CD4-positive, alpha-beta T cell treated with Interleukin-6 at 100 ng/mL for 8 hours (primary cell): ENCODE measurements around the gene PRKAR1B.
"Not testable (repeated sequence)": the region's sequence is repeated elsewhere in the genome, so short reads cannot be mapped to it uniquely, and the experiment has no call there.

ENCODE experiments used
- DNase-seq: peaks from one replicate; pipeline ENCODE4 v3.0.0-alpha.2; 2020; ENCODE audit warnings: mixed read lengths, low spot score

The PRKAR1B gene

DNA sequence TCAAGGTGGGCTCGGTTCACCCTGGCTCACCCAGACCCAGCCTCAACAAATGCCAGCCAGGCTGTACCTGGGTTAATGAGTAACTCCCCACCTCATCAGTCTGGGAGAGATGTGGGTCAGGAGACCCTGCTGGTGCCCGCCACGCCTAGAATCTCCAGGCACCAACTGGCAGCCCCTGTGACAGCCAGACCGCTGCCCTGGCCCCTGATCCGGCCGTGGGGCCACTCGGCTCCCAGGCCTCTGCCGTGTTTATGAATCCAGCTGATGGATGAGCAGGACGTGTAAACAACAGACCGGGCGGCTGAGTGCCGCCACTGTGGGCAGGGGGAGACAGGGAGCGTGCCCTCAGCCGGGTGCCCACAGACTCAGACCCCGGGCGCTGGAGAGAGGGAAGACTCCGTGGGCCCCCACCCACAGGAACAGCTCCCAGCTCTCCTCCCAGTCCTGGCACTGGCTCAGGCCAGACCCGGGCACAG, 173.4 kb downstream of the PRKAR1B start:
- no peak for DNase-seq

DNA sequence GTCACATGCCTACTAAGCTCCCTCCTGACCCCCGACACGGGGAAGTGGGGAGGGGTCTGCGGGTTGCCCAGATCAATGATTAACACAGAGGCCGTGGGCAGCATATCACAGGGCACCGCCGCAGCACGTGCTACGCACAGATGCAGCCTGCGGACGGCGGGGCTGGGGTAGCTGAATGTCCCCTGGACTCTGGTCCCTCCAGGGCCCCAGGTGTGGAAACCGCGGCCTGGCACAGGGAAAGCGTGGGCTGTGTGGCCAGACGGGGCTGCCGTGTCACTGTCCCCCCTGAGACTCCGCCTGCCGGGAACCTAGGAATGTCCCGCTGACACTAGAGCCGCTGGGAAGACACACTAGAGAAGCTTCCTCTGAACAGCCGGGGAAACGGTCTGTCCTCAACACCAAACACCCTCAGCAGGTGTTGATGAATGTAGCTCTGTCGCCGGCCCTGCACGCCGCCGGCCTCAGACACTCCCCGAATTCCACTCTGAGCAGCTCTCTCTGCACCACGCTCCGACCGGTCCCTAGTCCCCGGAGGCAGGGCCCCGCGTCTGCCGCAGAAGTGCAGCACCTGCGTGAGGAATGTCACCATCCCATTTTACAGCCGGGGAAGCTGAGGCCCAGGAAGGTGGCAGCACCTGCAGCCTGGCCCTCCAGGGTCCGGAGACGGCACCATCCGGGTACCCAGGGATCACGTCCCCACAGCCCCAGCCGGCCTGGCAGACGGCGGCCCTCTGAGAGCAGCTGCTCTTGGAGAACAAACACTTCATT, 174.0 kb downstream of the PRKAR1B start:
- no peak for DNase-seq

- DNase-seq, result not testable (repeated sequence)
Measured at GRCh38 chr7:552151-552867, 174.8 kb downstream of the PRKAR1B start.

- not testable (repeated sequence) for DNase-seq
Measured at GRCh38 chr7:551615-551970, 175.5 kb downstream of the PRKAR1B start.

- no peak for DNase-seq
Measured at GRCh38 chr7:550881-551614, 176.0 kb downstream of the PRKAR1B start.

- DNase-seq, result no peak
Measured at GRCh38 chr7:549891-550625, 177.0 kb downstream of the PRKAR1B start.

- no peak for DNase-seq
Measured at GRCh38 chr7:549066-549890, 177.8 kb downstream of the PRKAR1B start.

DNA sequence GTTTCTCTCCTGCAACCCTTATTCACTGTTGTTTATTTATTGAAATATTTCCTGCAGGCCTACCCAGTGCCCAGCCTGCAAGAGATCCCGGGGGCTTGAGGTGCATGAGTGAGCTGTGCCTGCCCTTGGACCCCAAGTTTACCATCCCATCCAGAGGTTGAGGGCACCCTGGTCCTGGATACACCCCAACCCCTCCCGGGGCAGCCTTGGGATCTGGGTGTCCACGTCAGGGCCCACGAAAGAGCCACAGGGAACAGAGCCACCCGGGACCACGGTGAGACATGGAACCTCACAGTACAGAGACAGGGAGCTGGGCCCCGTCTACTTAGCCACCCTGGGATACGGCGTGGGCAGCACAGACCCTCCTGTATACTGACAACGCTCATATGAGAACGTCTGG, 178.7 kb downstream of the PRKAR1B start:
- DNase-seq, result no peak

DNA sequence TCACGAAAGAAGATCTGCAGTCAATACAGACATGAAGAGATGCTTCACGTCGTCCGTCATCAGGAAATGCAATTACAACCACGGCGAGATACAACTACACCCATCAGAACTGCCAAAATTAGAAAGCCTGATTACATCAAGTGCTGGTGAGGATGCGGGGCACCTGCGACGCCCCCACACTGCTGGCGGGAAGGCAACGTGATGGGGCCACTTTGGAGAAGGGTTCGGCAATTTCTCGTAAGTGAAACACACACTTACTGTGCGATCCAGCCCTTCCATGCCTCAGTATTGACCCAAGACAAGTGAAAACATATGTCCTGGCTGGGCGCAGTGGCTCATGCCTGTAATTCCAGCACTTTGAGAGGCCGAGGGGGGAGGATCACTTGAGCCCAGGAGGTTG, 181.6 kb downstream of the PRKAR1B start:
- no peak for DNase-seq

DNA sequence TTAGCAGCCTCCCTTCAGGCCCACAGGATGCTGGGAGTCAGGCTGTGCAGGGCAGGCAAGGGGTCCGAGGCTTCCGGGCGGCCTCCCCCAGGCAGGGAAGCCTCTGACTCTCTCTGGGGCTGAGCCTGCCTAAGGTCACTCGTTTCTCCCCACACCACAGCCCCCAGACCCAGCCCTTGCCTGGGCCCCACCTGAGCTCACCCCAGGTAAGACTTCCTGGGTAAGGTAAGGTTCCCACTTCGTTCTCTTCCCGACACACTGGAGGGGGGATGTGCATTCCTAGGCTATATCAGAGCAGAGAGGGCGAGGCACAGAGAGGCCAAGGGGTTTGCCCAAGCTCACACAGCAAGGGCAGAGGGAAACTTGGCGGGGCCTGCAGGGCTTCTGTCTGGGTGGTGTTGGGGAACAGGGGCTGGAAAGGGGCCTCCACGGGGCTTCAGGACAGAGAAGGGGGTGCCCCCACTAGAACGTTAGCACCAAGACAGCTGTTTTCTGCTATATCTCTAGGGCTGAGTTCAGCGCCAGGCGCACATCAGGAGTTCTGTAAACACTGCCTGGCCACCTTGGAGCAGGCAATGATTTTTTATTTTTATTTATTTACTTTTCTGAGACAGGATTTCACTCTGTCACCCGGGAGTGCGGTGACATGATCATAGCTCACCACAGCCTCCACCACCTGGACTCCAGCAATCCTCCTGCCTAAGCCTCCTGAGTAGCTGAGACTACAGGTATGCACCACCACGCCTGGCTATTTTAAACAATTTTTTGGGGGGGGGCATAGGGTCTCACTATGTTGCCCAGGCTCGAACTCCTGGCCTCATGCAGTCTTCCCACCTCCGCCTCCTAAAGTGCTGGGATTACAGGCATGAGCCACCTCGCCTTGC, 182.5 kb downstream of the PRKAR1B start:
- no peak for DNase-seq

- no peak for DNase-seq
Measured at GRCh38 chr7:543501-544337, 183.4 kb downstream of the PRKAR1B start.

- no peak for DNase-seq
Measured at GRCh38 chr7:542713-543500, 184.2 kb downstream of the PRKAR1B start.

DNA sequence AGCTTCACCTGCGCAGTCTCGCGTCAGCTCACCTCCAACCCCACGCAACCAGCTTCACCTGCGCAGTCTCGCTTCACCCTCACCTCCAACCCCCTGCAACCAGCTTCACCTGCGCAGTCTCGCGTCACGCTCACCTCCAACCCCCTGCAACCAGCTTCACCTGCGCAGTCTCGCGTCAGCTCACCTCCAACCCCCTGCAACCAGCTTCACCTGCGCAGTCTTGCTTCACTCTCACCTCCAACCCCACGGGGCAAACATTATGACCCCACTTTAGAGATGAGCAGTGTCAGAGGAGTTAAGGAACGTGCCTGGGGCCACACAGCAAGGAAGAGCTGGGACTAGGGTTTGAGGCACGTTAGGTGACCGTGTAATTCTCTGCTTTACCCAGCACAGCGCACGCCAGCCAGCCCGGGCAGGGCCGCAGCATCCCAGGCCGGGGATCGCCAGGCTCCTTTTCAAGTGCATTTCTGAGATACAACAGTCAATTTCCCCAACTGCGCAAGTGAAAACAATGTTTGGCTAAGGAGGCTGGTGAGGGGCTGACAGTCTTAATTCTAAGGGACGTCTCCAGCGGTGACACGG, 184.9 kb downstream of the PRKAR1B start:
- DNase-seq, result no peak

GRCh38 chr7:541661-542060, 185.4 kb downstream of the PRKAR1B start:
- DNase-seq, result no peak

DNA sequence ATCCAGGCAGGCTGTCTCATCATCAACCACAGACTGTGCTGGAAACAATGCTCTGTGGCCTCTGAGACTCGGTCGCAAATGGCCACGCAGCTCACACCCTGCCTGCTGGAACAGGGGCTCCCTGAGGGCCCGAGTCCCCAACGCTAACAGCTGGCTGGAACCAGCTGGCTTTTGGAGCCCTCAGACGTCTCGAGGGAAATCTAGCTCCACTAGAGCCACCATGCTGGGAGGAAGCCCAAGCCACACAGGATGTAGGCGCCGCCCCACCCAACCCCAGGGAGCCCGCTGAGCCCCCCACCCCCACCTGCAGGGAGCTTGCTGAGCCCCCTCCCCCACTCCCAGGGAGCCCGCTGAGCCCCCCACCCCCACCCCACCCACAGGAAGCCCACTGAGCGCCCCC, 186.1 kb downstream of the PRKAR1B start:
- DNase-seq, result no peak

DNA sequence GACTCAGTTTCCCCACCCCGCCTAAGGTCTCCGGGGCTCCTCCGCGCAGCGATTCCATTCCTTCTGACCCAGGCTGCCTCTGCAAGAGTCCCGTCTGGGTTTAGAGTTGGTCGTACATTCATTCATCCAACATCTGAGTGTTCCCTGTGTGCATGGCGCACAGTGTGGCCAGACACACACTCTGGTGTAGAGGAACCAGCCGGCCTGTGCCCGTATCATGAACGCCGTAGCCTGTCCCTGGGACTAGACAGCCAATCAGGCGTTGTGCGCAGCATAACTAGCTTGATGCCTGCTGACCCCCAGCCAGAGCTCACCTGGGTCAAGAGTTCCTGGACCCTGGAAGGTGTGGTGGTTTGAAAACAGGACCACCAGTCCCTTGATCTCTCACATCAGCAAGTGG, 186.5 kb downstream of the PRKAR1B start:
- DNase-seq, result no peak

- no peak for DNase-seq
Measured at GRCh38 chr7:539731-540411, 187.2 kb downstream of the PRKAR1B start.
